Nephron progenitor cell (in vitro differentiated cells): ENCODE measurements around the gene CDC5L.

Experiments used
- DNase-seq: peaks from one replicate; pipeline ENCODE4 v3.0.0; 2021
- H3K27ac Mint-ChIP-seq: 2 replicates; pipeline ENCODE4 v1.8.0; 2021; ENCODE audit warnings: mild to moderate bottlenecking, moderate library complexity, mixed read lengths
- H3K27me3 Mint-ChIP-seq: 2 replicates; pipeline ENCODE4 v1.8.0; 2021; ENCODE audit warnings: mild to moderate bottlenecking, low read depth, mixed read lengths; ENCODE audit not compliant: poor library complexity
- H3K36me3 Mint-ChIP-seq: 2 replicates; pipeline ENCODE4 v1.8.0; 2021; ENCODE audit warnings: low read depth, mixed read lengths
- H3K4me1 Mint-ChIP-seq: 2 replicates; pipeline ENCODE4 v1.8.0; 2021; ENCODE audit warnings: mixed read lengths
- H3K4me3 Mint-ChIP-seq: 2 replicates; pipeline ENCODE4 v1.8.0; 2021; ENCODE audit warnings: mild to moderate bottlenecking, moderate library complexity, mixed read lengths
- H3K9me3 Mint-ChIP-seq: 2 replicates; pipeline ENCODE4 v1.8.0; 2021; ENCODE audit warnings: mild to moderate bottlenecking, moderate library complexity, mixed read lengths
- TF ChIP-seq, protein P1 (sequence below): fragments of 200-600 bp; sonication (generic); IDR thresholded peaks from 2 replicates; pipeline ENCODE4 v1.5.0; 2021; ENCODE audit warnings: antibody characterized with exemption

CDC5L gene

DNA sequence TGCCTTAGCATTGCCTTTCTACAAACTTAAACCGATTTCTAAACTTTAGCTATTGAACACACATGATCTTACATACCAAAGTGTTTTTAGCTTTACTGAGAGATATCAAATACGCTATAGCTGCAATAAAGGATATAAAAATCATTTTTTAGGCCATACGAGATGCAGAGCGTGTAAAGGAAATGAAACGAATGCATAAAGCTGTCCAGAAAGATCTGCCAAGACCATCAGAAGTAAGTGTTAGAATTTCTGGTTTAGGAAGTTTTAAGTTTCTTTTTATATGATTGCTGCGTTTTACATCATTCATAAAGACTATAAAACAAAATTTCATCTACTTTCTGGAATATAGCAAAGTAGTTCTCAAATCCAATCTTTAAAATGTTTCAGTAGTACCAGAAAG, 38.4 kb downstream of the CDC5L start:
- peaks cover 60% of the 10 kb centered on the region for H3K36me3 Mint-ChIP-seq
- no peaks in the 10 kb centered on the region for H3K4me1 Mint-ChIP-seq

GRCh38 chr6:44428682-44429081, 41.2 kb downstream of the CDC5L start:
- Mint-ChIP-seq H3K27ac (no peak overlapping the region), H3K4me3 (no peak overlapping the region), H3K4me1 (peaks cover 3% of the 10 kb centered on the region), H3K9me3 (no peaks in the 10 kb centered on the region), H3K27me3 (no peaks in the 10 kb centered on the region), H3K36me3 (peaks cover 39% of the 10 kb centered on the region)
- DNase-seq = no peak
- TF ChIP-seq, protein P1, sequence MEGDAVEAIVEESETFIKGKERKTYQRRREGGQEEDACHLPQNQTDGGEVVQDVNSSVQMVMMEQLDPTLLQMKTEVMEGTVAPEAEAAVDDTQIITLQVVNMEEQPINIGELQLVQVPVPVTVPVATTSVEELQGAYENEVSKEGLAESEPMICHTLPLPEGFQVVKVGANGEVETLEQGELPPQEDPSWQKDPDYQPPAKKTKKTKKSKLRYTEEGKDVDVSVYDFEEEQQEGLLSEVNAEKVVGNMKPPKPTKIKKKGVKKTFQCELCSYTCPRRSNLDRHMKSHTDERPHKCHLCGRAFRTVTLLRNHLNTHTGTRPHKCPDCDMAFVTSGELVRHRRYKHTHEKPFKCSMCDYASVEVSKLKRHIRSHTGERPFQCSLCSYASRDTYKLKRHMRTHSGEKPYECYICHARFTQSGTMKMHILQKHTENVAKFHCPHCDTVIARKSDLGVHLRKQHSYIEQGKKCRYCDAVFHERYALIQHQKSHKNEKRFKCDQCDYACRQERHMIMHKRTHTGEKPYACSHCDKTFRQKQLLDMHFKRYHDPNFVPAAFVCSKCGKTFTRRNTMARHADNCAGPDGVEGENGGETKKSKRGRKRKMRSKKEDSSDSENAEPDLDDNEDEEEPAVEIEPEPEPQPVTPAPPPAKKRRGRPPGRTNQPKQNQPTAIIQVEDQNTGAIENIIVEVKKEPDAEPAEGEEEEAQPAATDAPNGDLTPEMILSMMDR = no peak

More for the DNA sequence above, 38.4 kb downstream of the CDC5L start:
- no peak overlapping the region for H3K27ac Mint-ChIP-seq
- TF ChIP-seq, protein P1 = no peak
- H3K9me3 Mint-ChIP-seq = no peaks in the 10 kb centered on the region
- no peaks in the 10 kb centered on the region for H3K27me3 Mint-ChIP-seq
- no peak overlapping the region for H3K4me3 Mint-ChIP-seq
- DNase-seq = no peak

GRCh38 chr6:44430326-44430725, 42.8 kb downstream of the CDC5L start:
- TF ChIP-seq, protein P1 = no peak
- Mint-ChIP-seq H3K4me1 (peaks cover 14% of the 10 kb centered on the region), H3K27me3 (no peaks in the 10 kb centered on the region), H3K4me3 (no peak overlapping the region), H3K27ac (no peak overlapping the region), H3K9me3 (no peaks in the 10 kb centered on the region), H3K36me3 (peaks cover 25% of the 10 kb centered on the region)
- DNase-seq = no peak

DNA sequence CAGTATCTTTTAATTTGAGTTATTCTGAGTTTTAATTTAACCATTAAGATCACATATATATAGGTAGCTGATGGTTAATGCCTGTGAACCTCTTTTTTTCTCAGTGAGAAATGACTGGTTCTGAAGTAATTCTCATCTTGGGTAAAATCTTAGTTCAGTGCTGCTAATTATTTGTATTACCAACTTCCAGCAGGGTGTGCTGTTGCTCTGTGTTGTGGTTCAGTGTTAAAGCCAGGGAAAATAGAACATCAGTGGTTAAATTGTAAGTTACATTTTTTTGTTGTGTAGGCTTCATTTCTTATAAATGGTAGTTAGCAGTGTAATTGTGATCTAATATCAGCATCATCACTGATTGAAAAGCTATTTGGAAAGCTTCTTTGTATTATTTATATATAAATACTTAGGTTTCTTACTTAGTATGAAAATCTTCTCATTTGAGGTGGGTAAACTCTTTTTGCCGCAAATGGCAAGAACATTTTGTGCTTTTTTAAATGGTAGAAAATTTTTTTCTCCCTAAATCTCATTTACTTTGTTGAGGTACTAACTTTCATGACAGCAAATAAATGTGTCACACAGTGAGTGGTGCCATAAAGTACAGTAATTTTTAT, 43.7 kb downstream of the CDC5L start:
- Mint-ChIP-seq H3K4me3 (no peak overlapping the region), H3K4me1 (peaks cover 14% of the 10 kb centered on the region), H3K27ac (peak overlapping the region; percentile 46), H3K9me3 (no peaks in the 10 kb centered on the region), H3K27me3 (peaks cover 2% of the 10 kb centered on the region), H3K36me3 (peaks cover 22% of the 10 kb centered on the region)
- TF ChIP-seq, protein P1 = peak; percentile 78
- peak; percentile 47 for DNase-seq

DNA sequence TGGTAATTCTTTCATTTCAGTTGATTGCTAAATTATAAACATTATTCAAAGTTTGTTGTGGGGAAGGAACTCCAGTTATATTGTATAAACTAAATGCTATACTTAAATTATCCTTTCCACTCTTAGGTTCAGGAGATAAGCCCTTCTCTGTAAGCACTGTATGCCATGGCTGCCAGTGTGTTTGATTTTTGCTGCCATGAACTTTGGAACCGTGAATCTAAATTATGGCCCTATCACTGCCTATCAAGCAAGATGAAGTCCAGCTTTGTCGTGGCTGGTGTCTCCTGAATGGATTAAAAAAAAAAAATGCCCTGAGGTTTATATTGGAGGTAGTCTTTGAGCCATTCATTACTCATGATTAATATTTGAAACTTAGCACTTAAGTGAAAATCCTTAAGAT, 44.7 kb downstream of the CDC5L start:
- H3K4me1 Mint-ChIP-seq = peaks cover 14% of the 10 kb centered on the region

GRCh38 chr6:44432726-44433125, 45.2 kb downstream of the CDC5L start:
- DNase-seq = no peak
- Mint-ChIP-seq H3K27me3 (peaks cover 2% of the 10 kb centered on the region), H3K36me3 (peaks cover 35% of the 10 kb centered on the region), H3K27ac (no peak overlapping the region), H3K4me1 (peaks cover 14% of the 10 kb centered on the region), H3K9me3 (no peaks in the 10 kb centered on the region), H3K4me3 (no peak overlapping the region)
- TF ChIP-seq, protein P1 = no peak

More for the DNA sequence above, 44.7 kb downstream of the CDC5L start:
- peaks cover 30% of the 10 kb centered on the region for H3K36me3 Mint-ChIP-seq
- no peak overlapping the region for H3K4me3 Mint-ChIP-seq
- peaks cover 2% of the 10 kb centered on the region for H3K27me3 Mint-ChIP-seq
- H3K27ac Mint-ChIP-seq = no peak overlapping the region
- DNase-seq = no peak
- TF ChIP-seq, protein P1 = no peak
- no peaks in the 10 kb centered on the region for H3K9me3 Mint-ChIP-seq
